ENCODE data around the gene ZNF423. TPM values are rescaled to one million over a fixed set of nuclear protein-coding genes. Genes with fewer than 3 reads are reported as not detected.

ZNF423 gene
- total RNA-seq, 1 experiment from 2014 or later, result 0.49 TPM

GRCh38 chr16:49754495-49755312 lies 101.2 kb downstream of the ZNF423 start:
- ChIA-PET POLR2A (no interaction called here), CTCF (no interaction called here)
- no peak overlapping the region for H3K4me3 ChIP-seq (ENCODE audit: low read depth in 2 of 2, low read length in 2 of 2)
- DNase-seq (ENCODE audit: low read depth, low spot score) (no peak), ATAC-seq (no peak)
- no TSS peak for BruUV-seq (replicated peaks)
- in situ Hi-C loops (cut with HindIII; ENCODE audit: low pct_unique_long_range_greater_than_20kb, low sequenced_read_pairs) (no loop called here), intact Hi-C loops (cut with micrococcal nuclease; ENCODE audit: unreplicated experiment) (no loop called here)
- H3K27ac ChIP-seq (ENCODE audit: low read length), result no peak overlapping the region
- H3K4me1 ChIP-seq (ENCODE audit: control insufficient read depth, insufficient read depth, low read length), result no peaks in the 10 kb centered on the region
- TF ChIP-seq POLR2AphosphoS5 (IDR thresholded peaks at IDR 0.05; ENCODE audit: low read depth, low read length) (no peak), TCF7L2 (IDR thresholded peaks at IDR 0.05; ENCODE audit: low read depth, low read length) (no peak), REST (IDR thresholded peaks at IDR 0.05; ENCODE audit: insufficient read depth in 1 of 2, low read depth in 2 of 2, low read length in 1 of 2) (no peak), CTCF (IDR thresholded peaks at IDR 0.05) (no peak), SIN3A (IDR thresholded peaks at IDR 0.05; ENCODE audit: borderline replicate concordance, insufficient read depth, low read depth, low read length) (no peak)
- H3K36me3 ChIP-seq (ENCODE audit: control insufficient read depth, insufficient read depth, low read length), result no peaks in the 10 kb centered on the region
- H3K9me3 ChIP-seq (ENCODE audit: control insufficient read depth, insufficient read depth, low read depth, low read length), result no peaks in the 10 kb centered on the region
- H3K27me3 ChIP-seq (ENCODE audit: control insufficient read depth, insufficient read depth, low read length), result peaks cover 3% of the 10 kb centered on the region

DNA sequence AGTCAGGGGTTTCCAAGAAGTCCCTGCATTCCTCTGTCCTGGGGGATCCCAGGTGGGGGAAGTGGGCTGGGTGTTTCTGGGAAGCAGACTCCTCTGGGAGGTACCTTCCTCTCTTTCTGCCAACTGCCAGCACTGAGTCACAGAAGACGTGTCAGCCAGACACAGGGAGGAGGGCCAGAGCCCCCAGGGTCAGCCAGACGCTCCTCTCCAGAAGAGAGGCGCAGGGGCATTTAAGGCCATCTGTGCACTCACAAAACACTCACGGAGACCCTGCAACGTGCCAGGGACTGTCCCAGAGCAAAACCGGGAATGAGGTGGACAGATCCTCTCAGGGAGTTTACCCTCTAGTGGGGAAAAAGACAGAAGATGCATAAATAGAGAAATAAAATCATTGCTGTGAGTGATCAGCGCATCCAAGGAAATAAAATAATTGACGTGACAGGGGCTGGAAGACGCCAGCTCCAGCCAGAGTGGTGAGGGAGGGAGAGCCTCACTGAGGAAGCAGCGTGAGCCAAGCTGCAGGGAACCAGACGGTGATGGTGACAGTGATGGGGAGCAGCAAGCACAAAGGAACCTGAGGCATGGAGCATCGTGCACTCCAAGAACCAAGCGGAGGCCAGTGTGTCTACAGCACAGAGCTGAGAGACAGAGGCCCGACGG lies 105.4 kb downstream of the ZNF423 start:
- in situ Hi-C loops (cut with HindIII; ENCODE audit: low pct_unique_long_range_greater_than_20kb, low sequenced_read_pairs), result no loop called here
- no peaks in the 10 kb centered on the region for H3K4me1 ChIP-seq (ENCODE audit: control insufficient read depth, insufficient read depth, low read length)
- CTCF ChIA-PET, result no interaction called here

More for the DNA sequence above, 105.4 kb downstream of the ZNF423 start:
- no peak overlapping the region for H3K4me3 ChIP-seq (ENCODE audit: low read depth in 2 of 2, low read length in 2 of 2)
- intact Hi-C loops (cut with micrococcal nuclease; ENCODE audit: unreplicated experiment), result no loop called here
- no peaks in the 10 kb centered on the region for H3K9me3 ChIP-seq (ENCODE audit: control insufficient read depth, insufficient read depth, low read depth, low read length)
- ATAC-seq (no peak), DNase-seq (ENCODE audit: low read depth, low spot score) (no peak)
- TF ChIP-seq TCF7L2 (IDR thresholded peaks at IDR 0.05; ENCODE audit: low read depth, low read length), result no peak
- no peak for TF ChIP-seq SIN3A (IDR thresholded peaks at IDR 0.05; ENCODE audit: borderline replicate concordance, insufficient read depth, low read depth, low read length)
- no peak for TF ChIP-seq POLR2AphosphoS5 (IDR thresholded peaks at IDR 0.05; ENCODE audit: low read depth, low read length)
- TF ChIP-seq CTCF (IDR thresholded peaks at IDR 0.05), result no peak
- TF ChIP-seq REST (IDR thresholded peaks at IDR 0.05; ENCODE audit: insufficient read depth in 1 of 2, low read depth in 2 of 2, low read length in 1 of 2), result no peak
- H3K27ac ChIP-seq (ENCODE audit: low read length), result no peak overlapping the region
- no TSS peak for BruUV-seq (replicated peaks)
- H3K36me3 ChIP-seq (ENCODE audit: control insufficient read depth, insufficient read depth, low read length), result no peaks in the 10 kb centered on the region
- H3K27me3 ChIP-seq (ENCODE audit: control insufficient read depth, insufficient read depth, low read length), result peaks cover 6% of the 10 kb centered on the region
- POLR2A ChIA-PET, result no interaction called here
